Tibial nerve (tissue), 4 donors: ENCODE results near the gene ELK3. TPM values are rescaled to one million over a fixed set of nuclear protein-coding genes. Genes with fewer than 3 reads are reported as not detected.

Experiments
- DNase-seq, 2 donors: peaks; one replicate each; pipeline ENCODE4 v3.0.0-alpha.2; 2019; ENCODE audit warnings: low spot score in 2 of 2
- H3K27ac ChIP-seq, 4 donors: fragments of 200-600 bp; sonication (generic) in 3 of 4; one replicate each; pipeline ENCODE4 v1.5.1; 2017 to 2019; ENCODE audit warnings: mild to moderate bottlenecking in 1 of 4
- H3K27me3 ChIP-seq, 2 donors: fragments of 200-600 bp; sonication (generic) in 1 of 2; one replicate each; pipeline versions ENCODE4 v1.5.1 to v1.6.0; 2017 to 2019
- H3K36me3 ChIP-seq, 3 donors: fragments of 200-600 bp; sonication (generic); one replicate each; pipeline ENCODE4 v1.5.1; 2018 to 2019
- H3K4me1 ChIP-seq, 4 donors: fragments of 200-600 bp; sonication (generic) in 3 of 4; one replicate each; pipeline ENCODE4 v1.5.1; 2017 to 2019
- H3K4me3 ChIP-seq, 4 donors: fragments of 200-600 bp; sonication (generic) in 3 of 4; one replicate each; pipeline ENCODE4 v1.5.1; 2017 to 2019; ENCODE audit warnings: mild to moderate bottlenecking in 1 of 4, moderate library complexity in 1 of 4
- H3K9me3 ChIP-seq, 4 donors: fragments of 200-600 bp; sonication (generic) in 3 of 4; one replicate each; pipeline ENCODE4 v1.5.1; 2017 to 2019
- CTCF ChIP-seq, 5 experiments: fragments of 200-600 bp in 3 of 5; fragments of 450-650 bp in 2 of 5; sonication (generic) in 3 of 5; IDR thresholded peaks; one replicate each; pipeline ENCODE4 v1.5.1; 2016 to 2019; ENCODE audit warnings: antibody characterized with exemption in 5 of 5, mild to moderate bottlenecking in 3 of 5, moderate library complexity in 2 of 5
- EP300 ChIP-seq, 2 donors: sonication (generic); formaldehyde crosslinking; IDR thresholded peaks; one replicate each; pipeline ENCODE4 v1.6.1; 2017; ENCODE audit warnings: antibody characterized with exemption in 2 of 2, mild to moderate bottlenecking in 1 of 2
- POLR2A ChIP-seq, 2 donors: fragments of 450-650 bp; IDR thresholded peaks; one replicate each; pipeline ENCODE4 v1.6.1; 2017; ENCODE audit warnings: antibody characterized with exemption in 2 of 2, mild to moderate bottlenecking in 2 of 2, moderate library complexity in 2 of 2
- WGBS, 2 donors: methylation state at CpG; one replicate each; pipeline ENCODE4 v1.1.5; 2018; 5-methylcytosine and 5-hydroxymethylcytosine counted together
- total RNA-seq, 4 donors: library from RNA; depleted of rRNA; stranded (reverse); fragments of >200 nt; gene quantifications; one replicate each; pipeline ENCODE4 v1.1.0, GENCODE V29; 2016

ELK3 gene
- total RNA-seq, 4 donors from 2014 or later, result 9.4 to 28.6 (median 17.7) TPM

DNA sequence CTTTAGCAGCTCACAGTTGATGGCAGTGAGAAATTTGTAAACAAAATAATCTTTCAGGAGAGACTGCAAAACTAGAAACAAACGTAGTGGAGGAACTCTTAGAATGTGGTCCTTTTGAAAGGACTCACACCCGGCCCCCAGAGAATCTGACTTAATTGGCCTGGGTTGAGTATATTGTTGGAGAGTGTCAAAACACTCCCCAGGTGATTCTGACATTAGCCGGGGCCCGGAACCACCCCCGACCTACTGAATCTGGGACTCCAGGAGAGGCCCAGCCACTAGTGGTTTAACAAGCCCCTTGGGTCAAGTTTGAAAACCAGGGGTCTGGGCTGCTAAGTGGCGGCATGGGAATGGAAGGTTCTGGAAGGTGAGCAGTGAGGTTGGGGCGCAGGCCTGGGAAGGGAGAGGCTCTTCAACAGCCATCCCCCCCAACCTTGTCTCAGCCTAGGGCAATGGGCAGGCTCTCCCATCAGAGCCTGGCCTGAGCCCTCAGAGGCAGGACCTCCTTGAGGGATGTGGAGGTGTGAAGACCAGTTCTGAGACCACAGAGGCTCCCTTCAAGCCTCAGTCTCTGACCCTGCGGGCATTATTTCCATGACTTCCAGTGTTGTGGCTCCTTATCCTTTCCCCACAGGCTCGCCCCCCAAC is 1.1 kb upstream of the ELK3 start:
- no peak for TF ChIP-seq POLR2A (IDR thresholded peaks at IDR 0.05)
- no peak for TF ChIP-seq CTCF (IDR thresholded peaks at IDR 0.05)
- no peak for TF ChIP-seq EP300 (IDR thresholded peaks at IDR 0.05)
- H3K36me3 ChIP-seq, result no peaks in the 10 kb centered on the region
- peaks cover 0 to 31% (median 12%) of the 10 kb centered on the region in 4 donors for H3K4me1 ChIP-seq
- 65 to 67% methylated on average over 9 of the region's 9 CpGs for WGBS, 2 donors
- H3K27ac ChIP-seq, result peak overlapping the region in 3 of 4 donors; percentile 80 to 91 (median 89)
- H3K9me3 ChIP-seq, result no peaks in the 10 kb centered on the region
- H3K4me3 ChIP-seq, result no peak overlapping the region
- H3K27me3 ChIP-seq, result no peaks in the 10 kb centered on the region
- no peak for DNase-seq

DNA sequence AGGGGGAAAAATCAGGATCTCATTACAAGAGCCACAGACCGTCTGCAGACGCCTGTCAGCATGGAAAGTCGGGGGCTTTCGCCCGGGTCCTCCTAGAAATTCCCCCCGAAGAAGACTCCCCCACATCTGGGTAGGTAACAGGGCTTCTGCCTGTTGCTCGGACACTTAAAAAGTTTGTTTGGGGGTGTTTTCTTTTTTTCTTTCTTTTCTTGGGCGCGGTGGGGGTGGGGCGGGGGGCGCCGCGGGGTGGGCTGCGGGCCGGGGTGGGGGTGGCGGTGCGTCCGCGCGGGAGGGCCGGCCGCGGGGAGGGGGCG is 358 bp downstream of the ELK3 start:
- H3K27me3 ChIP-seq, result no peaks in the 10 kb centered on the region
- TF ChIP-seq EP300 (IDR thresholded peaks at IDR 0.05), result no peak
- no peak for TF ChIP-seq POLR2A (IDR thresholded peaks at IDR 0.05)
- TF ChIP-seq CTCF (IDR thresholded peaks at IDR 0.05), result no peak
- WGBS, 2 donors, result 2% methylated on average over 23 to 24 of the region's 24 CpGs
- no peaks in the 10 kb centered on the region for H3K9me3 ChIP-seq
- no peak for DNase-seq
- peak overlapping the region; percentile 51 to 83 (median 66) for H3K4me3 ChIP-seq
- H3K4me1 ChIP-seq, result peaks cover 0 to 45% (median 19%) of the 10 kb centered on the region in 4 donors
- no peaks in the 10 kb centered on the region for H3K36me3 ChIP-seq
- H3K27ac ChIP-seq, result peak overlapping the region in 3 of 4 donors; percentile 70 to 89 (median 70)

- DNase-seq, result peak in 1 of 2 donors; percentile 35
- TF ChIP-seq POLR2A (IDR thresholded peaks at IDR 0.05), result no peak
- TF ChIP-seq EP300 (IDR thresholded peaks at IDR 0.05), result peak in 1 of 2 donors; percentile 52
- Histone ChIP-seq H3K27me3 (no peaks in the 10 kb centered on the region), H3K36me3 (no peaks in the 10 kb centered on the region), H3K9me3 (no peaks in the 10 kb centered on the region), H3K27ac (peak overlapping the region in 3 of 4 donors; percentile 76 to 89 (median 85)), H3K4me1 (peaks cover 0 to 45% (median 19%) of the 10 kb centered on the region in 4 donors), H3K4me3 (peak overlapping the region; percentile 51 to 83 (median 72))
- 0 to 1% methylated on average over 28 to 39 of the region's 44 CpGs for WGBS, 2 donors
These were observed 1.0 kb downstream of the ELK3 start for GRCh38 chr12:96194971-96195844.

DNA sequence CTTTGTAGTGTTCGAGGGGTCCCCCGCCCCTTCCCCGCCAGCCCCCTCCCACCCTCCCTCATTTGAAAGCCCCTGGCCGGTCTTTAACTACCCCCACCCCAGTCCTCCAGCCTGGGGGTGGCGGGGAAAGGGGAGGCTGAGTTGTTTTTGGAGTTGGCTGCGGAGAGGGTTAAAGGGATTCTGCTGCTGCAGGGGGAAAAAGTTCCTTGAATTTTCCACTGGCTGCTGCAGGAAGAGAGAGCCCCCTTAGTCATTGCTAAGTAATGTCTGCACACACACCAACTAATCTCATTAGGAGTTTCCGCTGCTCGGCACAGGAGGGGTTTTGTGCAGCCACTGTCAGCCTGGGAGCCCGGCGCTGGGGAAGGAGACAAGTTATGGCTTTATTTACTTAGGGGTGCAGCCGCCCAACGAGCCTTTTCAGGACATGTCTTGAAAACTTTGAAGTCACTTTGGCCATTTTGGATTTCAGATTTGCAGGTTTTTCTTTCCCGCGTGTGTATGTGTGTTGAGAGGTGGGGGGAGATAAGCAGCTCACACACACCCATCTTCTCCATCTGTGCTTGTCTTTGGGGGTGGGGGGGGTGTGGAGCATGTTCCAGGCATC is 1.8 kb downstream of the ELK3 start:
- TF ChIP-seq EP300 (IDR thresholded peaks at IDR 0.05), result no peak
- no peak for TF ChIP-seq CTCF (IDR thresholded peaks at IDR 0.05)
- no peak for TF ChIP-seq POLR2A (IDR thresholded peaks at IDR 0.05)
- WGBS, 2 donors, result 5 to 8% methylated on average over 14 of the region's 14 CpGs
- Histone ChIP-seq H3K9me3 (no peaks in the 10 kb centered on the region), H3K27ac (peak overlapping the region in 3 of 4 donors; percentile 76 to 89 (median 85)), H3K36me3 (no peaks in the 10 kb centered on the region), H3K4me1 (peaks cover 0 to 45% (median 19%) of the 10 kb centered on the region in 4 donors), H3K27me3 (no peaks in the 10 kb centered on the region), H3K4me3 (peak overlapping the region; percentile 51 to 83 (median 72))
- DNase-seq, result no peak

DNA sequence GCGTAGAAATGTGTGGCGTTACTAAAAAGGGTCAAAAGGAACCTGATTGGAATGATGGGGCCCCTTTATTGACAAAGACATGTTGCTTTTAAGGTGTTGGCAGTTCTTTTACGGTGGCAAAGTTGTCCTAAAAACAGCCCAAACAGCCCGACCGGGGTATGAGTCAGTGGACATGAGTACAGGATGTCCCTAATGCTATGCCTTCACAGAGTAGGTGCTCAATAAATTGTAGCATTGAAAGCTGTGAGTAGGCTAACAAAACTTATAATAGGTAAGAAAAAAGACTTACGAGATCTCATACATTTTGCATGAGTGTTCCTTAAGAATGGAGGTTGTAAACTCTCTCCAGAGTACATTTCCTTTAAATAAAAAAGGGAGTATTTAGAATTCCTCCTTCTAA is 2.6 kb downstream of the ELK3 start:
- no peak for DNase-seq
- Histone ChIP-seq H3K27ac (peak overlapping the region in 3 of 4 donors; percentile 76 to 89 (median 85)), H3K4me1 (peaks cover 0 to 45% (median 19%) of the 10 kb centered on the region in 4 donors), H3K36me3 (no peaks in the 10 kb centered on the region), H3K9me3 (no peaks in the 10 kb centered on the region), H3K27me3 (no peaks in the 10 kb centered on the region), H3K4me3 (peak overlapping the region in 2 of 4 donors; percentile 74 to 83)
- TF ChIP-seq EP300 (IDR thresholded peaks at IDR 0.05), result no peak
- TF ChIP-seq POLR2A (IDR thresholded peaks at IDR 0.05), result no peak
- no peak for TF ChIP-seq CTCF (IDR thresholded peaks at IDR 0.05)
- 71 to 75% methylated on average over 6 of the region's 6 CpGs for WGBS, 2 donors
